Choroid plexus epithelial cell (primary cell): ENCODE measurements around the gene ADNP.
A peak's percentile ranks its signal among the peaks of the same experiment; 100 is the strongest.
"Not testable (repeated sequence)": the region's sequence is repeated elsewhere in the genome, so short reads cannot be mapped to it uniquely, and the experiment has no call there.

Experiments used
- DNase-seq: peaks from one replicate; pipeline ENCODE4 v3.0.0-alpha.2; 2010; ENCODE audit warnings: low read depth
- H3K4me3 ChIP-seq: 2 replicates; pipeline ENCODE4 v1.5.1; 2011; ENCODE audit warnings: low read depth, mild to moderate bottlenecking, control low read depth, low read length, moderate library complexity
- TF ChIP-seq, protein P1 (sequence below): conservative IDR thresholded peaks from 2 replicates; pipeline ENCODE4 v1.5.1; 2011; ENCODE audit warnings: low read depth, mild to moderate bottlenecking, control low read depth, inconsistent platforms, low read length, moderate library complexity

ADNP gene

DNA sequence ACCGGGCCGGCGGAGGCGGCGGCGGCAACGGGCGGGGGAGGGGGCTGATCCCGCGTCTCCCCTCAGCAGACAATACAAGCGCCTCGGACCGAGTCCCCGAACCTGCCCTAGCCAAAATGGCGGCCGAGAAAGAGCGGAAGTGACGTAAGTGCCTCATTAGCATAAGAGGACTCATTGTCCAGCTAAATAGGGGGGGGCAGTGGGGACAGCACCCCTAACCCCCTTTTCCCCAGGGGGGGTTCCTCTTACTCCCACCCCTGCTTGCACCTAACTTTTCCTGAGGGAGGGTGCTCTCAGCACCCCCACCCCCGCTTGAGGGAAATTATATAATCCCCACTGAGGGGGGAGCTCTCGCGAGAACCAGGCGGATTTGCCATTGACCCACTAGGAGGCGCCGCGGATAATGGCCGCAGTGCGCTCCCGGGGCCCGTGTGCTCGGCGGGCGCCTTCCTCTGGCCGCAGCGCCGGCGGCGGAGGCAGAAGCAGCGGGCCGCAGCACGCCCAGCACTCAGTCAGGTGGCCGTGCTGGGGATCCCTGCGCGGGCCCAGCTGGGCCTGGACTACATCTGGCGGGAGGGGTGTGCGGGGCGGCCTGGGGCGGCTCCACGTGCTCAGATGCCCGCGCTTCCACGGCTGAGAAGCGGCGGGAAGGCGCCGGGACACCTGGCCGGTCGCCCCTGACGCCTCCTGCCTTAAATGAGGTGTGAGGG is at the start of gene ADNP:
Gene ADNP (minus strand): TSS at position 132 of the 710 bp plus-strand sequence. CDS start 27,441 bp downstream, outside the sequence.
- H3K4me3 ChIP-seq: peak within 1 kb of the TSS; percentile 84

DNA sequence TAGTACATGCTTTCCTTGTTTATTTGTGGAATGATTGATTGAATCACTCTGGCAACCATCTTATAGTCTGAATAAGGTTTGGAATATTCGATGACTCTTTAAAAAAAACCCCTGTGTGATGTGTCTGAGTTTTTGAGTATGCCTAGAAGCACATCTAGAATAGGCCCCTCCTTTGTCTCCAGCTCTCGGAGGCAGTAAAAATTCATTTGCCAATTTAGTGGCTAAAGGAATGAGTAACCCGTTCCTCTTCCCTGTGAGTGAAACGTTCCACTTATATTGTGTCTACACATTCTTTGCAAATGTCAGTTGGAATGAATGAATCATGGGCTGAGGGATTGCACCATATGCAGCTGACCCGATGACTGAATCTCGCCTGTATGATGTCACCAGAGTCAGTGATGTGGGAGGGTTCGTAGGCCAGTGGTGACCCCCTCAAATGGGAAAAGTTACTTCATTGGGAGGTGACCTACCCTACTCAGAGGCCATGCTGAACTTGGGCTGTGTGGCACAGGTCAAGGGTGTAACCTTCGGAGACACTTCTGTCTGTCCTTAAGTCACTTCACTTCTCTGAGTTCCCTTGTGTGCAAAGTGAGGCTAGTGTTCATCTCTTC is 48.9 kb upstream of the ADNP start:
- H3K4me3 ChIP-seq: no peak overlapping the region
- DNase-seq: peak; percentile 99
- TF ChIP-seq, protein P1, sequence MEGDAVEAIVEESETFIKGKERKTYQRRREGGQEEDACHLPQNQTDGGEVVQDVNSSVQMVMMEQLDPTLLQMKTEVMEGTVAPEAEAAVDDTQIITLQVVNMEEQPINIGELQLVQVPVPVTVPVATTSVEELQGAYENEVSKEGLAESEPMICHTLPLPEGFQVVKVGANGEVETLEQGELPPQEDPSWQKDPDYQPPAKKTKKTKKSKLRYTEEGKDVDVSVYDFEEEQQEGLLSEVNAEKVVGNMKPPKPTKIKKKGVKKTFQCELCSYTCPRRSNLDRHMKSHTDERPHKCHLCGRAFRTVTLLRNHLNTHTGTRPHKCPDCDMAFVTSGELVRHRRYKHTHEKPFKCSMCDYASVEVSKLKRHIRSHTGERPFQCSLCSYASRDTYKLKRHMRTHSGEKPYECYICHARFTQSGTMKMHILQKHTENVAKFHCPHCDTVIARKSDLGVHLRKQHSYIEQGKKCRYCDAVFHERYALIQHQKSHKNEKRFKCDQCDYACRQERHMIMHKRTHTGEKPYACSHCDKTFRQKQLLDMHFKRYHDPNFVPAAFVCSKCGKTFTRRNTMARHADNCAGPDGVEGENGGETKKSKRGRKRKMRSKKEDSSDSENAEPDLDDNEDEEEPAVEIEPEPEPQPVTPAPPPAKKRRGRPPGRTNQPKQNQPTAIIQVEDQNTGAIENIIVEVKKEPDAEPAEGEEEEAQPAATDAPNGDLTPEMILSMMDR: no peak

More for the DNA sequence above, at the start of gene ADNP:
- TF ChIP-seq, protein P1: peak; percentile 65
- DNase-seq: peak; percentile 98

DNA sequence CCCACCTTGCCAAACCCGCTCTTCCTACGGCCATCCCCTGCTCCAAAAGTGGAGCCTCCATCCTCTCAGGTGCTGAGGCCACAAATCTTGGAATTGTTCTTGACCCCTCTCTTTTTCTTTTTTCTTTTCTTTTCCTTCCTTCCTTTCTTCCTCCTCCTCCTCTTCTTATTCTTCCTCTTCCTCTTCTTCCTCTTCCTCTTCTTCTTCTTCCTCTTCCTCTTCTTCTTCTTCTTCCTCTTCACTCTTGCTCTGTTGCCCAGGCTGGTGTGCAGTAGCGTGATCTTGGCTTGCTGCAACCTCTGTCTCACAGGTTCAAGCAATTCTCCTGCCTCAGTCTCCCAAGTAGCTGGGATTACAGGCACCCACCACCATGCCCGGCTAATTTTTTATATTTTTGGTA is 47.3 kb upstream of the ADNP start:
- H3K4me3 ChIP-seq, DNase-seq: not testable (repeated sequence)

DNA sequence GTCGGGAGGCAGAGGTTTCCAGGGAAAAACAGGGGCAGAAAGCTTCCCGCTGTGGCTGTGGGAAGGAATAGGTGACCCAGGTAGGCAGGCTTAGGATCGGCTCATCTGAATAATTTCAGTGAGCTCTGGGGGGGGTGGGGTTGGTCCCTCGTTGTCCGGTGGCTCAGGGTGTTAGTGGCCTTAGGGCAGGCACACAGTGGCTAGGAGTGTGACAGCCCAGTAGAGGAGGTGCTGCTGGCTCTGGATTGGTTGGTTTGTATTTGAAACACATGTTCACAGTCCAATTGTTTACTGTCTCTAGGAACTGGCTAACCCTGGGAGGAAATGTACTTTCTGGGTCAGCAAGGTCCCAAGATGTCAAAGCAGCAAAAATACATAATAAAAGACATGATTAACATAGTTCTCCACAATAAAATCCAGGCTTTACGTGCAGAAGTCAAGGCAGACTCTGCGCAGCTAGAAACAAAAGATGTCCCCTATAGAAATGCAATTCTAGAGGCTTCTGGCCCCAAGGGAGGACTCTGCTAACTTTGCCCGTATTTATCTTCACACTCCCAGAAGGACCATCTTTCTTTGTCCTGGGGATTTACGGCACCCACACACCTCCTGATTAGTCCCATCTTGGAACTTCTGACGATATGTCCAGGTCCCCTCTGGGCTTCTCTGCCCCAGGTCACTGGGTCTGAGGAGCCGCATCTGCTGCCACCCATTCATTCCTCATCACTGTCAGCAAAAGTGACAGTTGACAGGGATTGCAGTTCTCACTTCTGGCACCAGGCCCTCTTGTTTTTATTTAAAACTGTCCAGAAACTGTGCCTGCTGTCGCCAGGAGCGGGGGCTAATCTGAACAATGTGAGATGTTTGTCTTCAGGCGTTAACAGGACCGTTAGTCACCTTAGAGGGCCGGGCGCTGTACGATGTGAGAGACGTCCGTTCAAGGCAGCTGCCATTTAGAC is 46.1 kb upstream of the ADNP start:
- TF ChIP-seq, protein P1: no peak
- no peak overlapping the region for H3K4me3 ChIP-seq
- DNase-seq: no peak

DNA sequence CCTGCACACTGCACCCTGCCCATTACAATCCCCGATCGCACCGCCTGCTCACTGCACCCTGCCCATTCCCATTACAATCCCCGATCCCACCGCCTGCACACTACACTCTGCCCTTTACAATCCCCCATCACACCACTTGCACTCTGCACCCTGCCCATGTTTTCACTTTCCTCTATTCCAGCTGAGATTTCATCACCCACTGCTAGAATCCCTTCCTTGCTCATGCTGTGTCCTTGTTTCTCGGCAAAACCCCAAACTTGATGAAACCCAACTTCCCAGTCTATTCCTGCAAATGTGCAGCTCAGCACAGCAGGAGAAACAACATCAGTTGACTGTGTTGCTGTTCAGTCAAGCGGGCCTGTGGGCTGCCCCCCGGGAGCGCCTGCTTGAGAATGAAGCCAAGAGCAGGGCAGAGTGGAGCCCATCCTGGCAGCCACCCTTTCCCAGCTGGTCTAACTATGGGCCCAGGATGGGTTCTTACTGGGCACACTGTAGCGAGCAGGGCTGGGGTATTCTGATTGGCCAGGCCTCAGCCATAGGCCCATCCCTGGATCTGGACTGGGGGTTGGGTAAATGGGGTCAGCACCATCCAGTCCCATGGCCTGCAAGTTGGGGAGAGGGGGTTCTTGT is 44.6 kb upstream of the ADNP start:
- H3K4me3 ChIP-seq: no peak overlapping the region
- no peak for DNase-seq
- TF ChIP-seq, protein P1: no peak

DNA sequence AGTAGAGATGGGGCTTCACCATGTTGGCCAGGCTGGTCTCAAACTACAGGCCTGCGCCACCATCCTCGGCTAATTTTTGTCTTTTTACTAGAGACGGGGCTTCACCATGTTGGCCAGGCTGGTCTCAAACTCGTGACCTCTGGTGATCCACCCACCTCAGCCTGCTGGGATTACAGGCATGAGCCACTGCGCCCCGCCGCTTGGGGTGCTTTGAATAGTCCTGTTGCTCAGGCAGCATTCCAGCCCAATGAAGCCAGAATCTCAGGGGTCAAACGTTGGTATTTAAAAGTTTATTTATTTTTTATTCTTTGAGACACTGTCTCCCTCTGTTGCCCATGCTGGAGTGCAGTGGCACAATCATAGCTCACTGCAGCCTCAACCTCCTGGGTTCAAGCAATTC is 38.7 kb upstream of the ADNP start:
- DNase-seq: peak; percentile 66
- no peak overlapping the region for H3K4me3 ChIP-seq
- TF ChIP-seq, protein P1: peak; percentile 7

DNA sequence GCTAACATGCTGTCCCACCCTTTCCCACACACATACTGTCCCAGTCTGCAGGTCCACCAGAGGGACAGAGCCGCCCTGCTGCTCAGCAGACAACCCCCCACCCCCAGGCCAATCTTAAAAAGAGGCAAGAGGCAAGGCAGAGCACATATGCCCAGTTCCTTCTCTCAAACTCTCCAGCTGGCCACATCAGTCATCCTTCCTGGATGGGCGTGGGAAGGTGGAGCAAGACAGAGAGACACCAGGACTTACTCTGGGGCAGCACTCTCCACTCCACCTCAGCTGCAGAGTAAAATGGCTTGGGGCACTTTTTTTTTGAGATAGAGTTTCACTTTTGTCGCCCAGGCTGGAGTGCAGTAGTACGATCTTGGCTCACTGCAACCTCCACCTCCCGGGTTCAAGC is 38.2 kb upstream of the ADNP start:
- TF ChIP-seq, protein P1: no peak
- H3K4me3 ChIP-seq: no peak overlapping the region
- DNase-seq: no peak
